Upper lobe of left lung (tissue), 6 donors: ENCODE data around the gene UGCG. TPM values are rescaled to one million over a fixed set of nuclear protein-coding genes. Genes with fewer than 3 reads are reported as not detected.
A peak's percentile ranks its signal among the peaks of the same experiment; 100 is the strongest.

ENCODE experiments used
- ATAC-seq, 2 donors: fragments of 200-7000 bp; cut with Tn5 transposase; one replicate each; pipeline ENCODE4 v1.9.1; 2022; ENCODE audit warnings: mild to moderate bottlenecking in 2 of 2, moderate library complexity in 2 of 2; ENCODE audit not compliant: low FRiP score in 2 of 2
- DNase-seq, 2 donors: peaks; one replicate each; pipeline ENCODE4 v3.0.0-alpha.2; 2019 to 2020
- H3K27ac ChIP-seq, 4 donors: fragments of 200-600 bp; sonication (generic); one replicate each; pipeline ENCODE4 v1.5.1; 2016 to 2019
- H3K27me3 ChIP-seq, 4 donors: fragments of 200-600 bp; sonication (generic); one replicate each; pipeline ENCODE4 v1.5.1; 2017 to 2019
- H3K36me3 ChIP-seq, 4 donors: fragments of 200-600 bp; sonication (generic); one replicate each; pipeline ENCODE4 v1.5.1; 2016 to 2019
- H3K4me1 ChIP-seq, 4 donors: fragments of 200-600 bp; sonication (generic); one replicate each; pipeline ENCODE4 v1.5.1; 2018 to 2019
- H3K4me3 ChIP-seq, 4 donors: fragments of 200-600 bp; sonication (generic); one replicate each; pipeline ENCODE4 v1.5.1; 2017 to 2019; ENCODE audit warnings: mild to moderate bottlenecking in 2 of 4, moderate library complexity in 1 of 4
- H3K9me3 ChIP-seq, 4 donors: fragments of 200-600 bp; sonication (generic); one replicate each; pipeline ENCODE4 v1.5.1; 2018 to 2019
- CTCF ChIP-seq, 6 experiments: fragments of 450-650 bp in 4 of 6; fragments of 200-600 bp in 2 of 6; sonication (generic) in 2 of 6; IDR thresholded peaks; one replicate each; pipeline ENCODE4 v1.5.1; 2016 to 2019; ENCODE audit warnings: antibody characterized with exemption in 6 of 6
- EP300 ChIP-seq, 4 donors: sonication (generic); formaldehyde crosslinking; IDR thresholded peaks; one replicate each; pipeline ENCODE4 v1.5.1; 2017; ENCODE audit warnings: antibody characterized with exemption in 4 of 4, control low read depth in 2 of 4
- POLR2A ChIP-seq, 4 donors: fragments of 450-650 bp; IDR thresholded peaks; one replicate each; pipeline ENCODE4 v1.5.1; 2016 to 2017; ENCODE audit warnings: antibody characterized with exemption in 4 of 4, mild to moderate bottlenecking in 2 of 4
- POLR2AphosphoS5 ChIP-seq, 2 donors: sonication (generic); formaldehyde crosslinking; IDR thresholded peaks; one replicate each; pipeline ENCODE4 v1.5.1; 2017; ENCODE audit warnings: antibody characterized with exemption in 2 of 2
- WGBS, 2 donors: methylation state at CpG; one replicate each; pipeline ENCODE4 v1.1.5; 2017 to 2018; 5-methylcytosine and 5-hydroxymethylcytosine counted together
- total RNA-seq, 6 donors: library from RNA; depleted of rRNA in 4 of 6; stranded (reverse); fragments of >200 nt in 4 of 6; gene quantifications; one replicate each; pipeline versions ENCODE4 v1.1.0 to v1.2.1, GENCODE V29; 2016 to 2021
- donor health status: DM: no; HTN: no; CAD: no; lungs with moderate emphysema.
- donor health status: DM: no; HTN: yes; CAD: no; lungs with severe emphysema.

Gene UGCG
- total RNA-seq, 6 donors from 2014 or later: 21.4 to 79.7 (median 35.7) TPM

GRCh38 chr9:111937781-111938426 is 41.3 kb downstream of the UGCG start:
- Histone ChIP-seq H3K27ac (peak overlapping the region; percentile 41 to 67 (median 64)), H3K27me3 (no peaks in the 10 kb centered on the region), H3K36me3 (peaks cover 5 to 29% (median 9%) of the 10 kb centered on the region in 4 donors), H3K4me1 (peaks cover 8 to 22% (median 19%) of the 10 kb centered on the region in 4 donors), H3K9me3 (no peaks in the 10 kb centered on the region), H3K4me3 (no peak overlapping the region)
- DNase-seq: peak in 1 of 2 donors; percentile 75
- 22 to 24% methylated on average over 12 of the region's 12 CpGs for WGBS, 2 donors
- TF ChIP-seq EP300 (IDR thresholded peaks at IDR 0.05) (peak in 2 of 4 donors; percentile 36 to 59), POLR2AphosphoS5 (IDR thresholded peaks at IDR 0.05) (peak; percentile 56 to 70), POLR2A (IDR thresholded peaks at IDR 0.05) (no peak)
- peak; percentile 61 to 82 for ATAC-seq

GRCh38 chr9:111938427-111938800 is 41.8 kb downstream of the UGCG start:
- Histone ChIP-seq H3K9me3 (no peaks in the 10 kb centered on the region), H3K27me3 (no peaks in the 10 kb centered on the region), H3K27ac (peak overlapping the region; percentile 41 to 67 (median 64)), H3K4me1 (peaks cover 8 to 22% (median 19%) of the 10 kb centered on the region in 4 donors), H3K36me3 (peaks cover 2 to 24% (median 6%) of the 10 kb centered on the region in 4 donors), H3K4me3 (no peak overlapping the region)
- no peak for DNase-seq
- no peak for TF ChIP-seq POLR2AphosphoS5 (IDR thresholded peaks at IDR 0.05)
- TF ChIP-seq EP300 (IDR thresholded peaks at IDR 0.05): no peak
- no peak for TF ChIP-seq CTCF (IDR thresholded peaks at IDR 0.05)
- no peak for TF ChIP-seq POLR2A (IDR thresholded peaks at IDR 0.05)
- peak in 1 of 2 donors; percentile 14 for ATAC-seq
- WGBS, 2 donors: 75% methylated on average over 4 of the region's 4 CpGs

DNA sequence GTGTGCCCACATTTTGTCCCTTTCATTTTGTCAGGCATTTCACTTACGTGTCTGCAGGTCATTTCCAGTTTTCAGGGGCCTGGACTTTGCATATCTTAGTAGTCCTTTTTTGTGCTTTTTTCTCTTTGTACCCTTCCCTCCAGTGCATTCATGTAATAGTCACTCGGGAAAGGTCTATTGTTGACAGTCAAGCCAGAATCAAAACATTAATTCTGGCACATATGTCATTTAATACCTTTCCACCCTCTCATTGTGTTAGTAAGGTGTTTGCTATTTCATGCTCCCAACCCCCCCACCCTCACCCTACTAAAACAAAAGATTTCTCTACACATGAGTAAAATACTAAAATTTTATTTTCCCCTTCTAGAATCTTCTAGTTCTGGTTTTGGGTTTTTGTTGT is 42.7 kb downstream of the UGCG start:
- Histone ChIP-seq H3K9me3 (no peaks in the 10 kb centered on the region), H3K27me3 (no peaks in the 10 kb centered on the region), H3K4me1 (peaks cover 8 to 22% (median 19%) of the 10 kb centered on the region in 4 donors), H3K4me3 (no peak overlapping the region), H3K36me3 (peaks cover 0 to 15% (median 6%) of the 10 kb centered on the region in 4 donors), H3K27ac (peak overlapping the region in 1 of 4 donors; percentile 66)
- ATAC-seq: no peak
- no peak for DNase-seq
- TF ChIP-seq EP300 (IDR thresholded peaks at IDR 0.05) (no peak), POLR2A (IDR thresholded peaks at IDR 0.05) (no peak)
- 81 to 94% methylated on average over 2 of the region's 2 CpGs for WGBS, 2 donors

GRCh38 chr9:111940697-111941096 is 44.1 kb downstream of the UGCG start:
- H3K4me3 ChIP-seq: no peak overlapping the region
- H3K4me1 ChIP-seq: peaks cover 16 to 22% (median 19%) of the 10 kb centered on the region in 4 donors
- H3K27me3 ChIP-seq: no peaks in the 10 kb centered on the region
- TF ChIP-seq POLR2AphosphoS5 (IDR thresholded peaks at IDR 0.05): no peak
- no peak for TF ChIP-seq EP300 (IDR thresholded peaks at IDR 0.05)
- TF ChIP-seq POLR2A (IDR thresholded peaks at IDR 0.05): no peak
- no peak for TF ChIP-seq CTCF (IDR thresholded peaks at IDR 0.05)
- no peak for DNase-seq
- WGBS, 2 donors: 72 to 77% methylated on average over 3 of the region's 3 CpGs
- no peak for ATAC-seq
- no peaks in the 10 kb centered on the region for H3K9me3 ChIP-seq
- no peak overlapping the region for H3K27ac ChIP-seq
- peaks cover 0 to 6% (median 3%) of the 10 kb centered on the region in 4 donors for H3K36me3 ChIP-seq

GRCh38 chr9:111943200-111943599 is 46.6 kb downstream of the UGCG start:
- TF ChIP-seq EP300 (IDR thresholded peaks at IDR 0.05): no peak
- TF ChIP-seq POLR2A (IDR thresholded peaks at IDR 0.05): no peak
- no peak for TF ChIP-seq CTCF (IDR thresholded peaks at IDR 0.05)
- no peak for TF ChIP-seq POLR2AphosphoS5 (IDR thresholded peaks at IDR 0.05)
- Histone ChIP-seq H3K27me3 (no peaks in the 10 kb centered on the region), H3K27ac (no peak overlapping the region), H3K4me3 (no peak overlapping the region), H3K9me3 (no peaks in the 10 kb centered on the region), H3K4me1 (peaks cover 6 to 11% (median 8%) of the 10 kb centered on the region in 4 donors), H3K36me3 (no peaks in the 10 kb centered on the region)
- DNase-seq: no peak
- ATAC-seq: no peak
- 94 to 95% methylated on average over 4 of the region's 4 CpGs for WGBS, 2 donors
